A172 (cell line): ENCODE results near the gene CHD3. TPM values are rescaled to one million over a fixed set of nuclear protein-coding genes. Genes with fewer than 3 reads are reported as not detected.

ENCODE experiments used
- DNase-seq: peaks from one replicate; pipeline ENCODE4 v3.0.0-alpha.2; 2015; ENCODE audit warnings: low spot score
- total RNA-seq: library from RNA; depleted of rRNA; stranded (reverse); fragments of >200 nt; shearing (Covaris generic); gene quantifications from 2 replicates; pipeline ENCODE4 v1.2.3, GENCODE V29; 2014; rRNA removed

CHD3 gene
- total RNA-seq = 89.2 and 104 TPM in 2 replicates

- no peak for DNase-seq
Measured at GRCh38 chr17:7888184-7888920, at the start of gene CHD3. Gene CHD3 (plus strand): TSS chr17:7888789. CDS start chr17:7889001, 212 bp downstream.

DNA sequence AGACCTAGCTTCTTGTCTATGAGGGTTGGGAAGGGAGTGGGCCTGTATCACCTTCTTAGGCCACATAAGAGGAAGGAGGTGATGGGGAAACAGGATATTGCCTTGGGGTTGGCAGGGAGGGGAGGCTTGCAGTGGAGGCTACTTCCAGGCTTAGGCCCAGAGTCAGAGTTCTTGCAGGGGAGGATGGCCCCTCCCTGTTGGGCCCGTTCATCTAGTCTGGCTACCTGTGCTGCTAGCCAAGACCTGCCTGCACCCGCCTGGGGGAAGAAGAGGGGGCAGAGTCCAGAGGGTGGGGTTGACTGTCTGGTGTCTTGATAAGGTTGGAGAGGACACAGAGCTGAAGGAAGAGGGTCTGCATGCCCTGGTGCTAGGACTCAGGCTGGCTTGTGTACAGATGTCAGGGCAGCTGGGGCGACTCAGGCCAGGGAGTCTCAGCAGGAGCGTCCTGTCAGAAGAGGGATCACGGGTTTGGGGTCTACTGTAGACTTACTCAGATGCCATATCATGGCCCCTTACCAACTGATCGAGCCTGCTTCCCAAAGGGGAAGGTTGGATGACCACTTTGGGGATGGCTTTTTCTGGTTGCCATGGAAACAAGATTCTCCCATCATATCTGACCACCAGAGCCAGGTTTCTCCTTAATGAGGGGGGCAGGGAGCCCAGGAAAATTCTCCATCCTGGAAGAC, 49.3 kb upstream of the CHD3 start:
- no peak for DNase-seq

GRCh38 chr17:7839876-7840261, 48.7 kb upstream of the CHD3 start:
- DNase-seq = peak; percentile 24

DNA sequence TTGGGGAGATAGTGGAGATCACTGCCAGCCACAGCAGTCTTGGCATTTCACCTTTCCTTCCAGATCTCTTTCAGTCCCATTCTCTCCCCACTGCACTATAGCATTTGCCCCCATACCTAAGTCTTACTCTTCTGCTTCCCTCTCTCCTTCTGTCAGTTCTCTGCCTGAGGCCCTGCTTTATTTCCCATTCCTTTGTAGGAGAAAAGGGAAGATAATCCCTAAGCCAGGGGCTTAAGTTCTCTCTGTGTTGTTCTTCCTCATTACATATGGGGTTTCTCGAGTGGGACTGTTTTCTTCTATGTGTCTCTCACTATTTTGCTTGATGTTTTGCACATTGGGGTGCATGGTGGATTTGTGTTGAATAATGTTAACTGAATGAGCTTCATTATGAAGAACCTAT, 48.1 kb upstream of the CHD3 start:
- DNase-seq = no peak

- DNase-seq = no peak
Measured at GRCh38 chr17:7840875-7841274, 47.7 kb upstream of the CHD3 start.

- DNase-seq = peak; percentile 89
Measured at GRCh38 chr17:7841396-7841914, 47.1 kb upstream of the CHD3 start.

DNA sequence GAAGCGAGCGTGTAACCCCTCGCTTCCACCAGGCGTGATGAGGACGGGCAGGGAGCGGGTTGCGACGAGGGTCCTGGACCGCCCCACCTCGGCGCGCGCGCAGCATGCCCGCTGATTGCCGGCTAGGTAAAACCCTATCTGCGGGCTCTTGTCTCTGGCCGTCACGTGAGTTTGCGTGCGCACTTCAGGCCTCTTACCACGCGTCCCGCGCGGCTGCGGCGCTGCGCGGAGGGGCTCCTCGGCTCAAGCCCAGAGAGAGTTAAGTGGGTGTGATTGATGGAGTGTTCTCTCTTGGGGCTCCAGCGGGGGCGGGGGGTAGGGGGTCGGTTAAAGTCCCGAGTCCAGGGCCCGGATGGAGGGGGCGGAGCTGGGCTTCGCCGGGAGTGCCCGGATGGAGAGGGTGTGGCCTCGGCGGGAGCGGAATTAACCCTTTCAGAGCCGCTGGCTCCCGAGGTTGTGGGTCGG, 46.6 kb upstream of the CHD3 start:
- DNase-seq = peak; percentile 82

DNA sequence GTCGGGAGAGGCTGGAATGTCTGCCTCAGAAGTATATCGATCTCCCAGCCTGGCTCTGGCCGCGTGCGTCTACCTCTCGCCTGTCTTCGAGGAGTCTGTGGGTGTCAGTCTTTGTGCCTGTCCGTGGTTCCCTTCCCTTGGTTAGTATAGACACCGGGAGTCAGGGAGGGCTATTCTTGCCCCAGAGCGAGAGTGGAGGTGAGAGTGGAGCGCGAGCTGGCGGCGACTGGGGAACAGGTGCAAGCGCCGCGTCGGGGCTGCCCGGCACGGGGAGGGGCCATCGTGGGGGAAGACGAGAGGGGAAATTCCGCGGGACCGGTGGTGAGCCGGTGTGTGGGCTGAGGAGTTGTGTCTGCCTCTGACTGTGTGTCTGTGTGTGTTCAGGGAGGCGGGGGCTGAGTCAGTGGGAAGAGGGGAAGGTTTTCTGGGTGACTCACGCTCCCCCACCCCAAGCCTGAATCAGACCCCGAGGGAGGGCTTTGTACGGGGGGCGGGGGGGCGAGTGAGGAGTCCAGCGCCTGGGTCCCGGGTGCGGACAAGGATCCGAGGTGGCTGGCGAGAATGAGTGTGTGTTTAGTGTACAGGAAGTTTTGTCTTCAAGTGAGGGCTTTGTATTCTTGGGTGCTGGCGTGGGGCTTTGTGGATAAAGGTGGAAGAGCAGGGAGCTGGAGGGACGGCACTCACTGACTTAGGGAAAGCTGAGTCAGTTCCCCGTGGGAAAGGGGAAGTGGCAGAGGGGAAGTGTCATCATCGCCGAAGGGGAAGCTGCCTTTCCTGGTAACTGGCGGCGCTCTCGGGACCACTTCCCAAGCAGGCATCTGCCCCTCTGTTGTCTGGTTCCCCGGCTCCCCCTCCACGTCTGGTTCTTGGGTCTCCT, 46.0 kb upstream of the CHD3 start:
- peak; percentile 92 for DNase-seq

DNA sequence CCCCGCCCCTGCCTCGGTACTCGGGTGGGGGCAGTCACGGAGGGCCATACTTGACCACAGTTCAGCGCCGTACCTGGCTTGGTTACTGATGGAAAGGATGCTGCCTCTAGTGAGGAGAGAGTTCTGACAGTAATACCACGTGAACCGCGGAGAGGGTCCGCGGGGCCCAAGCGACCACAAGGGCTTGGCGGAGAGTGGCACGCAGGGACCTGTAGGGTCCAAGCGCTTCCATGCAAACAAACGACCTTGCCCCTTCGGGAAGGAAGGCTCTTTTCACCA, 45.4 kb upstream of the CHD3 start:
- DNase-seq = peak; percentile 14

DNA sequence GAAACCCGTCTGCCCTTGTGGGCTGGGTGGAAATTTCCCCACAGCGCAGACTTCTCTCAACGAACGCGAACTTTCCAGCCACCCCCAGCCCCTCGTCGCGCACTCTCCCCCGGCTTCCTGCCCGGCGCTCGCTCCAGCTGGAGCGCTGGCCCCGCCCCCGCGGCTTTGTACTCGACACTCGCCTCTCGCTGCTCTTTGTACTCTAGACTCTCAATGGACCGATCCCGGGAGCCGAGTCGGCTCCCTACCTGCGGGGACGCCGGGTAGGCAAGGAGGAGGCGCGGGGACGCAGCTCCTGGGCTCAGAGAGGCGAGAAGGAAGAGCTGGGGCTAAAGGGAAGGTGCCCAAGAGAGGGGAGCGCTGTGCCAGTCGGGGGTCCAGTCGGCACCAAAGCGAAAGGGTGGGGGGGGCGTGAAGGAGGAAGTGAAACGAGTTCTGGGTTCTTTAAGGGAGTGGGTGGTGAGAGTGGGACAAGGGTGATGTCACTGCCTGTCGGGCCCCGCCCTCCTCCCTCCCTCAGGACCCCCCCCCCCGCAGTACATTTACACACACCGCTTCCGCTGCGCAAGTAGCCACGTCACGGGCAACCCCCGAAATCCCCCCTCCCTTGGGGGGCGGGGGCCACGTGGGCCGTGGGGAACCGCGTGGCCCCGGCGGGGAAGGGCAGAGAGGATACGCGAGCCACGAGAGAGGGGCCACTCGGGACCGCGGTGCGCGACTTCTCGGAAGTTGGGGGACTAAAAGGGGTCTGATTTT, 44.9 kb upstream of the CHD3 start:
- peak; percentile 87 for DNase-seq

- DNase-seq = peak; percentile 93
Measured at GRCh38 chr17:7844292-7845154, 44.1 kb upstream of the CHD3 start.

GRCh38 chr17:7845359-7846062, 43.1 kb upstream of the CHD3 start:
- DNase-seq = no peak

- DNase-seq = no peak
Measured at GRCh38 chr17:7846063-7846735, 42.4 kb upstream of the CHD3 start.

DNA sequence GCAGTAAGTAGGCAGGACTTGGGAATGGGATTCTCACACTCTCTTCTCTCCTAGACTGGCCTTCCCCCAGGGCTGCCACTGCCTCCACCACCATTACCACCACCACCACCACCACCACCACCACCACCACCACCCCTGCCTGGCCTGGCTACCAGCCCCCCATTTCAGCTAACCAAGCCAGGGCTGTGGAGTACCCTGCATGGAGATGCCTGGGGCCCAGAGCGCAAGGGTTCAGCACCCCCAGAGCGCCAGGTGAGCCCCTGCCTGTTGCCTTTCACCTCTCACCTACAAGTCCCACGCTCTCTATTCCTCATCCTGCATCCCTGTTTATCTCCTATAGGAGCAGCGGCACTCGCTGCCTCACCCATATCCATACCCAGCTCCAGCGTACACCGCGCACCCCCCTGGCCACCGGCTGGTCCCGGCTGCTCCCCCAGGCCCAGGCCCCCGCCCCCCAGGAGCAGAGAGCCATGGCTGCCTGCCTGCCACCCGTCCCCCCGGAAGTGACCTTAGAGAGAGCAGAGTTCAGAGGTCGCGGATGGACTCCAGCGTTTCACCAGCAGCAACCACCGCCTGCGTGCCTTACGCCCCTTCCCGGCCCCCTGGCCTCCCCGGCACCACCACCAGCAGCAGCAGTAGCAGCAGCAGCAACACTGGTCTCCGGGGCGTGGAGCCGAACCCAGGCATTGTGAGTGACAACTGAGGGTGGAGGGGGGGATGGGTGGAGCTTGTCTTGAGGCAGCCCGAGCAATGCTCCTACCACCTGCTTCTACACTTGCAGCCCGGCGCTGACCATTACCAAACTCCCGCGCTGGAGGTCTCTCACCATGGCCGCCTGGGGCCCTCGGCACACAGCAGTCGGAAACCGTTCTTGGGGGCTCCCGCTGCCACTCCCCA, 41.6 kb upstream of the CHD3 start:
- no peak for DNase-seq

- no peak for DNase-seq
Measured at GRCh38 chr17:7848131-7848579, 40.4 kb upstream of the CHD3 start.

- no peak for DNase-seq
Measured at GRCh38 chr17:7848739-7849129, 39.9 kb upstream of the CHD3 start.

- DNase-seq = no peak
Measured at GRCh38 chr17:7849130-7849750, 39.3 kb upstream of the CHD3 start.
